Measurements from ENCODE around the gene RGS3. TPM values are rescaled to one million over a fixed set of nuclear protein-coding genes. Genes with fewer than 3 reads are reported as not detected.

RGS3 gene
- total RNA-seq, 1 experiment from 2014 or later, result 16.6 TPM

GRCh38 chr9:113428062-113428615 lies 35.4 kb upstream of the RGS3 start:
- TF ChIP-seq FOXP4 (CRISPR knock-in tag; IDR thresholded peaks at IDR 0.05) (no peak), MYBL2 (CRISPR knock-in tag; IDR thresholded peaks at IDR 0.05) (no peak), PRRX2 (CRISPR knock-in tag; IDR thresholded peaks at IDR 0.05) (no peak), CREM (CRISPR knock-in tag; IDR thresholded peaks at IDR 0.05) (no peak), ZNF671 (CRISPR knock-in tag; IDR thresholded peaks at IDR 0.05) (no peak), ZNF219 (CRISPR knock-in tag; IDR thresholded peaks at IDR 0.05; ENCODE audit: borderline replicate concordance) (no peak), E2F4 (CRISPR knock-in tag; IDR thresholded peaks at IDR 0.05; ENCODE audit: borderline replicate concordance, low read depth) (no peak), CREB1 (CRISPR knock-in tag; IDR thresholded peaks at IDR 0.05) (no peak), KAT7 (CRISPR knock-in tag; IDR thresholded peaks at IDR 0.05; ENCODE audit: borderline replicate concordance) (no peak), TP53 (CRISPR knock-in tag; IDR thresholded peaks at IDR 0.05) (no peak), FOXP1 (CRISPR knock-in tag; IDR thresholded peaks at IDR 0.05; ENCODE audit: borderline replicate concordance) (no peak), CBFB (CRISPR knock-in tag; IDR thresholded peaks at IDR 0.05; ENCODE audit: low read depth) (no peak), ZNF138 (CRISPR knock-in tag; conservative IDR thresholded peaks at IDR 0.05) (no peak), NR2C2 (CRISPR knock-in tag; IDR thresholded peaks at IDR 0.05) (no peak)
- TF ChIP-seq, protein P1, sequence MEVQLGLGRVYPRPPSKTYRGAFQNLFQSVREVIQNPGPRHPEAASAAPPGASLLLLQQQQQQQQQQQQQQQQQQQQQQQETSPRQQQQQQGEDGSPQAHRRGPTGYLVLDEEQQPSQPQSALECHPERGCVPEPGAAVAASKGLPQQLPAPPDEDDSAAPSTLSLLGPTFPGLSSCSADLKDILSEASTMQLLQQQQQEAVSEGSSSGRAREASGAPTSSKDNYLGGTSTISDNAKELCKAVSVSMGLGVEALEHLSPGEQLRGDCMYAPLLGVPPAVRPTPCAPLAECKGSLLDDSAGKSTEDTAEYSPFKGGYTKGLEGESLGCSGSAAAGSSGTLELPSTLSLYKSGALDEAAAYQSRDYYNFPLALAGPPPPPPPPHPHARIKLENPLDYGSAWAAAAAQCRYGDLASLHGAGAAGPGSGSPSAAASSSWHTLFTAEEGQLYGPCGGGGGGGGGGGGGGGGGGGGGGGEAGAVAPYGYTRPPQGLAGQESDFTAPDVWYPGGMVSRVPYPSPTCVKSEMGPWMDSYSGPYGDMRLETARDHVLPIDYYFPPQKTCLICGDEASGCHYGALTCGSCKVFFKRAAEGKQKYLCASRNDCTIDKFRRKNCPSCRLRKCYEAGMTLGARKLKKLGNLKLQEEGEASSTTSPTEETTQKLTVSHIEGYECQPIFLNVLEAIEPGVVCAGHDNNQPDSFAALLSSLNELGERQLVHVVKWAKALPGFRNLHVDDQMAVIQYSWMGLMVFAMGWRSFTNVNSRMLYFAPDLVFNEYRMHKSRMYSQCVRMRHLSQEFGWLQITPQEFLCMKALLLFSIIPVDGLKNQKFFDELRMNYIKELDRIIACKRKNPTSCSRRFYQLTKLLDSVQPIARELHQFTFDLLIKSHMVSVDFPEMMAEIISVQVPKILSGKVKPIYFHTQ (CRISPR knock-in tag; IDR thresholded peaks at IDR 0.05), result no peak
- TF ChIP-seq, protein P2, sequence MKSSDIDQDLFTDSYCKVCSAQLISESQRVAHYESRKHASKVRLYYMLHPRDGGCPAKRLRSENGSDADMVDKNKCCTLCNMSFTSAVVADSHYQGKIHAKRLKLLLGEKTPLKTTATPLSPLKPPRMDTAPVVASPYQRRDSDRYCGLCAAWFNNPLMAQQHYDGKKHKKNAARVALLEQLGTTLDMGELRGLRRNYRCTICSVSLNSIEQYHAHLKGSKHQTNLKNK (CRISPR knock-in tag; IDR thresholded peaks at IDR 0.05), result no peak
- TF ChIP-seq, protein P3, sequence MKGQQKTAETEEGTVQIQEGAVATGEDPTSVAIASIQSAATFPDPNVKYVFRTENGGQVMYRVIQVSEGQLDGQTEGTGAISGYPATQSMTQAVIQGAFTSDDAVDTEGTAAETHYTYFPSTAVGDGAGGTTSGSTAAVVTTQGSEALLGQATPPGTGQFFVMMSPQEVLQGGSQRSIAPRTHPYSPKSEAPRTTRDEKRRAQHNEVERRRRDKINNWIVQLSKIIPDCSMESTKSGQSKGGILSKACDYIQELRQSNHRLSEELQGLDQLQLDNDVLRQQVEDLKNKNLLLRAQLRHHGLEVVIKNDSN (CRISPR knock-in tag; IDR thresholded peaks at IDR 0.05), result no peak
- TF ChIP-seq, protein P4, sequence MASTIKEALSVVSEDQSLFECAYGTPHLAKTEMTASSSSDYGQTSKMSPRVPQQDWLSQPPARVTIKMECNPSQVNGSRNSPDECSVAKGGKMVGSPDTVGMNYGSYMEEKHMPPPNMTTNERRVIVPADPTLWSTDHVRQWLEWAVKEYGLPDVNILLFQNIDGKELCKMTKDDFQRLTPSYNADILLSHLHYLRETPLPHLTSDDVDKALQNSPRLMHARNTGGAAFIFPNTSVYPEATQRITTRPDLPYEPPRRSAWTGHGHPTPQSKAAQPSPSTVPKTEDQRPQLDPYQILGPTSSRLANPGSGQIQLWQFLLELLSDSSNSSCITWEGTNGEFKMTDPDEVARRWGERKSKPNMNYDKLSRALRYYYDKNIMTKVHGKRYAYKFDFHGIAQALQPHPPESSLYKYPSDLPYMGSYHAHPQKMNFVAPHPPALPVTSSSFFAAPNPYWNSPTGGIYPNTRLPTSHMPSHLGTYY (CRISPR knock-in tag; IDR thresholded peaks at IDR 0.05), result no peak
- ChIA-PET POLR2A (no interaction called here), CTCF (no interaction called here)
- Mint-ChIP-seq H3K27me3 (ENCODE audit: low read depth) (peaks cover 31% of the 10 kb centered on the region), H3K4me3 (no peak overlapping the region), H3K9me3 (peaks cover 7% of the 10 kb centered on the region), H3K4me1 (peaks cover 10% of the 10 kb centered on the region), H3K27ac (no peak overlapping the region), H3K36me3 (no peaks in the 10 kb centered on the region)
- DNase-seq (ENCODE audit: low spot score) (no peak), ATAC-seq (no peak)
